WTC11 (cell line): ENCODE data around the gene THSD4. TPM values are rescaled to one million over a fixed set of nuclear protein-coding genes. Genes with fewer than 3 reads are reported as not detected.

ENCODE experiments used
- ATAC-seq: fragments of 200-7000 bp; cut with Tn5 transposase; 2 replicates; pipeline ENCODE4 v1.10.0; 2021; ENCODE audit warnings: mild to moderate bottlenecking, moderate library complexity
- CTCF ChIA-PET: fragments of 300-600 bp; sonication (Branson Sonifier 250); formaldehyde crosslinking; loops from one replicate; lab custom pipeline; 2021; ENCODE audit warnings: antibody characterized with exemption; lab: Charles Lee
- POLR2A ChIA-PET: fragments of 350-600 bp; sonication (Branson Sonifier 250); formaldehyde crosslinking; loops from one replicate; lab custom pipeline; 2021; ENCODE audit warnings: antibody characterized with exemption; lab: Charles Lee
- DNase-seq: peaks from one replicate; pipeline ENCODE4 v3.0.0; 2021; ENCODE audit warnings: low spot score
- H3K27ac Mint-ChIP-seq: 2 replicates; pipeline ENCODE4 v1.8.0; 2021; ENCODE audit warnings: mixed read lengths
- H3K27me3 Mint-ChIP-seq: 2 replicates; pipeline ENCODE4 v1.8.0; 2021; ENCODE audit warnings: low read depth, mild to moderate bottlenecking, moderate library complexity, mixed read lengths
- H3K36me3 Mint-ChIP-seq: 2 replicates; pipeline ENCODE4 v1.8.0; 2021; ENCODE audit warnings: mixed read lengths
- H3K4me1 Mint-ChIP-seq: 2 replicates; pipeline ENCODE4 v1.8.0; 2022; ENCODE audit warnings: mixed read lengths
- H3K4me3 Mint-ChIP-seq: 2 replicates; pipeline ENCODE4 v1.8.0; 2021; ENCODE audit warnings: mild to moderate bottlenecking, moderate library complexity, mixed read lengths
- H3K9me3 Mint-ChIP-seq: 2 replicates; pipeline ENCODE4 v1.8.0; 2021; ENCODE audit warnings: mixed read lengths
- AFF4 ChIP-seq: sonication (generic); formaldehyde crosslinking; IDR thresholded peaks from 2 replicates; pipeline ENCODE4 v1.8.1; 2023; ENCODE audit warnings: mild to moderate bottlenecking, missing genetic modification reagents, borderline replicate concordance
- ATF6 ChIP-seq: sonication (generic); formaldehyde crosslinking; IDR thresholded peaks from 2 replicates; pipeline ENCODE4 v1.8.1; 2023; ENCODE audit warnings: mild to moderate bottlenecking, missing genetic modification reagents
- HMGXB4 ChIP-seq: sonication (generic); formaldehyde crosslinking; IDR thresholded peaks from 2 replicates; pipeline ENCODE4 v1.8.1; 2023; ENCODE audit warnings: mild to moderate bottlenecking, moderate library complexity, missing genetic modification reagents
- IRF2 ChIP-seq: sonication (generic); formaldehyde crosslinking; IDR thresholded peaks from 2 replicates; pipeline ENCODE4 v1.8.0; 2022; ENCODE audit warnings: low read depth, missing genetic modification reagents, borderline replicate concordance
- JAZF1 ChIP-seq: fragments of 250-450 bp; sonication (Bioruptor Pico); IDR thresholded peaks from 2 replicates; pipeline ENCODE4 v1.9.0; 2021; ENCODE audit warnings: moderate library complexity, mild to moderate bottlenecking, inconsistent platforms
- KAT7 ChIP-seq: sonication (generic); formaldehyde crosslinking; IDR thresholded peaks from 2 replicates; pipeline ENCODE4 v1.8.1; 2023; ENCODE audit warnings: missing genetic modification reagents, mild to moderate bottlenecking, borderline replicate concordance
- NFATC4 ChIP-seq: fragments of 250-450 bp; sonication (Bioruptor Pico); IDR thresholded peaks from 2 replicates; pipeline ENCODE4 v1.9.0; 2021; ENCODE audit warnings: mild to moderate bottlenecking
- NFE2L1 ChIP-seq: sonication (generic); formaldehyde crosslinking; IDR thresholded peaks from 2 replicates; pipeline ENCODE4 v1.8.1; 2023; ENCODE audit warnings: missing genetic modification reagents
- NFYB ChIP-seq: sonication (generic); formaldehyde crosslinking; conservative IDR thresholded peaks from 2 replicates; pipeline ENCODE4 v1.8.0; 2022; ENCODE audit warnings: low read depth, missing genetic modification reagents
- OVOL2 ChIP-seq: fragments of 250-450 bp; sonication (Bioruptor Pico); IDR thresholded peaks from 2 replicates; pipeline ENCODE4 v1.9.0; 2021; ENCODE audit warnings: mild to moderate bottlenecking, borderline replicate concordance
- SOX15 ChIP-seq: fragments of 250-450 bp; sonication (Bioruptor Pico); IDR thresholded peaks from 2 replicates; pipeline ENCODE4 v1.9.0; 2021; ENCODE audit warnings: mild to moderate bottlenecking
- TP53 ChIP-seq: sonication (generic); formaldehyde crosslinking; IDR thresholded peaks from 2 replicates; pipeline ENCODE4 v1.8.1; 2023; ENCODE audit warnings: mild to moderate bottlenecking, missing genetic modification reagents
- ZMAT4 ChIP-seq: fragments of 250-450 bp; sonication (Bioruptor Pico); IDR thresholded peaks from 2 replicates; pipeline ENCODE4 v1.9.0; 2021; ENCODE audit warnings: mild to moderate bottlenecking
- ZNF396 ChIP-seq: fragments of 250-450 bp; sonication (Bioruptor Pico); IDR thresholded peaks from 2 replicates; pipeline ENCODE4 v1.8.0; 2021; ENCODE audit warnings: mild to moderate bottlenecking, moderate library complexity, borderline replicate concordance
- ZNF671 ChIP-seq: fragments of 250-450 bp; sonication (Bioruptor Pico); IDR thresholded peaks from 2 replicates; pipeline ENCODE4 v1.8.0; 2021; ENCODE audit warnings: mild to moderate bottlenecking
- total RNA-seq: library from RNA; stranded (reverse); gene quantifications from 3 replicates; pipeline ENCODE4 v1.2.3, GENCODE V29; 2021
- TF ChIP-seq, protein P1 (sequence below): fragments of 250-450 bp; sonication (Bioruptor Pico); IDR thresholded peaks from 2 replicates; pipeline ENCODE4 v2.1.2; 2022; ENCODE audit warnings: mild to moderate bottlenecking, moderate library complexity
- TF ChIP-seq, protein P2 (sequence below): fragments of 250-450 bp; sonication (Bioruptor Pico); IDR thresholded peaks from 2 replicates; pipeline ENCODE4 v1.9.0; 2021; ENCODE audit warnings: moderate library complexity, mild to moderate bottlenecking, inconsistent platforms, borderline replicate concordance
- TF ChIP-seq, protein P3 (sequence below): fragments of 200-600 bp; IDR thresholded peaks from 2 replicates; pipeline ENCODE4 v1.8.0; 2022; ENCODE audit warnings: antibody characterized with exemption
- TF ChIP-seq, protein P4 (sequence below): sonication (generic); formaldehyde crosslinking; IDR thresholded peaks from 2 replicates; pipeline ENCODE4 v1.8.1; 2022; ENCODE audit warnings: low read depth, mild to moderate bottlenecking, moderate library complexity, missing genetic modification reagents, borderline replicate concordance

THSD4 gene
- total RNA-seq, 1 experiment from 2014 or later: 7.8 TPM

DNA sequence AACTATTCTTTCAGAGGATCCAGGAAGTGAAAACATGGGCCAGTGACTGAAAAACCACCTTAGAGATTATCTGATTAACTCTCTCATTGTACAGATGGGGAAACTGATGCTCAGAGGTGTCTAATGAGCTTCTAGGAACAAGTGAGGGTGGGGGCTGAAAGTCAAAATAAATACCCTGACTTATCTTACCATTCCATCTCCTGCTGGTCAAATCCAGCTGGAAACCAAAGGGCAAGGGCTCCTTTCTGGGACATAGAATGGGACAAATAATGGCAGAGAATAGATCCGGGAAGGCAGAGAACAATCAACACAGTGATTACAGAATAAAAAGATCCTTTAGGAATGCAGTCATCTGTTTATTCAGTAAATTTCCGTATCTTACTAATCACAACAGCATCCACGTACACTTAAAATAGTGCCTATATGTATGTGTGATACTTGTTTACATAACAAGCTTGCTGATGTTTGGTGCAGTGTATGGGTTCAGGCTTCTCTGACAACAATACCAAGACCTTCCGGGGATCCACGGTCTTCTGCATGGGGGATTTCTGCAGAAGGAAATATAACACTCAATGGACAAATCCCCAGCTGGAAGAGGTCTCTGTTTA is 173.2 kb downstream of the THSD4 start:
- H3K4me3 Mint-ChIP-seq: no peak overlapping the region
- no peak for ATAC-seq
- CTCF ChIA-PET: no interaction called here
- DNase-seq: no peak
- peaks cover 7% of the 10 kb centered on the region for H3K4me1 Mint-ChIP-seq
- no peak for TF ChIP-seq NFYB (CRISPR knock-in tag)
- no peak for TF ChIP-seq ZNF671 (CRISPR knock-in tag)
- no peak for TF ChIP-seq IRF2
- TF ChIP-seq ZNF396 (CRISPR knock-in tag): no peak
- TF ChIP-seq, protein P1, sequence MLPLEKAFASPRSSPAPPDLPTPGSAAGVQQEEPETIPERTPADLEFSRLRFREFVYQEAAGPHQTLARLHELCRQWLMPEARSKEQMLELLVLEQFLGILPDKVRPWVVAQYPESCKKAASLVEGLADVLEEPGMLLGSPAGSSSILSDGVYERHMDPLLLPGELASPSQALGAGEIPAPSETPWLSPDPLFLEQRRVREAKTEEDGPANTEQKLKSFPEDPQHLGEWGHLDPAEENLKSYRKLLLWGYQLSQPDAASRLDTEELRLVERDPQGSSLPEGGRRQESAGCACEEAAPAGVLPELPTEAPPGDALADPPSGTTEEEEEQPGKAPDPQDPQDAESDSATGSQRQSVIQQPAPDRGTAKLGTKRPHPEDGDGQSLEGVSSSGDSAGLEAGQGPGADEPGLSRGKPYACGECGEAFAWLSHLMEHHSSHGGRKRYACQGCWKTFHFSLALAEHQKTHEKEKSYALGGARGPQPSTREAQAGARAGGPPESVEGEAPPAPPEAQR (CRISPR knock-in tag): no peak
- TF ChIP-seq SOX15: no peak
- TF ChIP-seq, protein P2, sequence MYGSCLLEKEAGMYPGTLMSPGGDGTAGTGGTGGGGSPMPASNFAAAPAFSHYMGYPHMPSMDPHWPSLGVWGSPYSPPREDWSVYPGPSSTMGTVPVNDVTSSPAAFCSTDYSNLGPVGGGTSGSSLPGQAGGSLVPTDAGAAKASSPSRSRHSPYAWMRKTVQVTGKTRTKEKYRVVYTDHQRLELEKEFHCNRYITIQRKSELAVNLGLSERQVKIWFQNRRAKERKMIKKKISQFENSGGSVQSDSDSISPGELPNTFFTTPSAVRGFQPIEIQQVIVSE (CRISPR knock-in tag): no peak
- TF ChIP-seq, all 79 proteins: peak for 0
- no peaks in the 10 kb centered on the region for H3K36me3 Mint-ChIP-seq
- POLR2A ChIA-PET: interaction anchor here (0.6 kb wide), 1 partner anchor 198 kb away, joined by 4 read pairs; no protein-coding TSS in a partner anchor
- no peak overlapping the region for H3K27ac Mint-ChIP-seq
- H3K9me3 Mint-ChIP-seq: peaks cover 16% of the 10 kb centered on the region
- H3K27me3 Mint-ChIP-seq: no peaks in the 10 kb centered on the region

DNA sequence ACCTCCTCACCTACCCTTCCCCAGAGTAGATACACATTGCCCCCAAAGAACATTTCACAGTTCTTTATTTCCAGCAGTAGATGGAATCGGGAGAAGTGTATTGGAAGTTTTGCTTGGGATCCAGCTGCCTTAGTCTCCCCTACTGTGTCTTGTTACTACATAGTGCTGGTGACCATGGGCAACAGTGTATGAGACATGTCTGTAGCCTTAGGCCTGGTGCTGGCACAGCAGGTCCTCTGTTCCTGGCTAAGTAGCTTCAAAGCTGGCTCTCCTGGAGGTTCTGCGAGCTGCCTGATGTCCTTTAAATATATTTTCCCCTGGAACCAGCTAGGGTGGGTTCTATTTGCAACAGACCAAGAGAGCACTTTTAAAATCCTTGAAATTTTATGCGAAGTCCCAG is 174.7 kb downstream of the THSD4 start:
- DNase-seq (no peak), ATAC-seq (no peak)
- no peaks in the 10 kb centered on the region for H3K27me3 Mint-ChIP-seq
- H3K4me1 Mint-ChIP-seq: peaks cover 2% of the 10 kb centered on the region; the same call in 1 of the 2 replicates
- POLR2A ChIA-PET: no interaction called here
- no peak overlapping the region for H3K27ac Mint-ChIP-seq
- CTCF ChIA-PET: no interaction called here
- no peak overlapping the region for H3K4me3 Mint-ChIP-seq
- no peaks in the 10 kb centered on the region for H3K36me3 Mint-ChIP-seq
- peaks cover 19% of the 10 kb centered on the region for H3K9me3 Mint-ChIP-seq
- TF ChIP-seq ZMAT4: no peak
- TF ChIP-seq NFE2L1: no peak
- TF ChIP-seq ATF6: no peak
- TF ChIP-seq TP53 (CRISPR knock-in tag): no peak
- TF ChIP-seq NFYB (CRISPR knock-in tag): no peak
- no peak for TF ChIP-seq KAT7 (CRISPR knock-in tag)
- TF ChIP-seq, protein P3, sequence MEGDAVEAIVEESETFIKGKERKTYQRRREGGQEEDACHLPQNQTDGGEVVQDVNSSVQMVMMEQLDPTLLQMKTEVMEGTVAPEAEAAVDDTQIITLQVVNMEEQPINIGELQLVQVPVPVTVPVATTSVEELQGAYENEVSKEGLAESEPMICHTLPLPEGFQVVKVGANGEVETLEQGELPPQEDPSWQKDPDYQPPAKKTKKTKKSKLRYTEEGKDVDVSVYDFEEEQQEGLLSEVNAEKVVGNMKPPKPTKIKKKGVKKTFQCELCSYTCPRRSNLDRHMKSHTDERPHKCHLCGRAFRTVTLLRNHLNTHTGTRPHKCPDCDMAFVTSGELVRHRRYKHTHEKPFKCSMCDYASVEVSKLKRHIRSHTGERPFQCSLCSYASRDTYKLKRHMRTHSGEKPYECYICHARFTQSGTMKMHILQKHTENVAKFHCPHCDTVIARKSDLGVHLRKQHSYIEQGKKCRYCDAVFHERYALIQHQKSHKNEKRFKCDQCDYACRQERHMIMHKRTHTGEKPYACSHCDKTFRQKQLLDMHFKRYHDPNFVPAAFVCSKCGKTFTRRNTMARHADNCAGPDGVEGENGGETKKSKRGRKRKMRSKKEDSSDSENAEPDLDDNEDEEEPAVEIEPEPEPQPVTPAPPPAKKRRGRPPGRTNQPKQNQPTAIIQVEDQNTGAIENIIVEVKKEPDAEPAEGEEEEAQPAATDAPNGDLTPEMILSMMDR: no peak
- TF ChIP-seq, protein P4, sequence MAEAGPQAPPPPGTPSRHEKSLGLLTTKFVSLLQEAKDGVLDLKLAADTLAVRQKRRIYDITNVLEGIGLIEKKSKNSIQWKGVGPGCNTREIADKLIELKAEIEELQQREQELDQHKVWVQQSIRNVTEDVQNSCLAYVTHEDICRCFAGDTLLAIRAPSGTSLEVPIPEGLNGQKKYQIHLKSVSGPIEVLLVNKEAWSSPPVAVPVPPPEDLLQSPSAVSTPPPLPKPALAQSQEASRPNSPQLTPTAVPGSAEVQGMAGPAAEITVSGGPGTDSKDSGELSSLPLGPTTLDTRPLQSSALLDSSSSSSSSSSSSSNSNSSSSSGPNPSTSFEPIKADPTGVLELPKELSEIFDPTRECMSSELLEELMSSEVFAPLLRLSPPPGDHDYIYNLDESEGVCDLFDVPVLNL (CRISPR knock-in tag): no peak
- no peak for TF ChIP-seq HMGXB4 (CRISPR knock-in tag)
- no peak for TF ChIP-seq OVOL2 (CRISPR knock-in tag)
- TF ChIP-seq JAZF1 (CRISPR knock-in tag): no peak
- no peak for TF ChIP-seq NFATC4
- no peak for TF ChIP-seq AFF4 (CRISPR knock-in tag)
